Embryonic facial prominence (tissue), 1 donor: ENCODE data around the gene SPSB3.

Source experiments
- DNase-seq: peaks from one replicate; pipeline ENCODE4 v3.0.0-alpha.2; 2016; ENCODE audit errors: extremely low spot score

SPSB3 gene

DNA sequence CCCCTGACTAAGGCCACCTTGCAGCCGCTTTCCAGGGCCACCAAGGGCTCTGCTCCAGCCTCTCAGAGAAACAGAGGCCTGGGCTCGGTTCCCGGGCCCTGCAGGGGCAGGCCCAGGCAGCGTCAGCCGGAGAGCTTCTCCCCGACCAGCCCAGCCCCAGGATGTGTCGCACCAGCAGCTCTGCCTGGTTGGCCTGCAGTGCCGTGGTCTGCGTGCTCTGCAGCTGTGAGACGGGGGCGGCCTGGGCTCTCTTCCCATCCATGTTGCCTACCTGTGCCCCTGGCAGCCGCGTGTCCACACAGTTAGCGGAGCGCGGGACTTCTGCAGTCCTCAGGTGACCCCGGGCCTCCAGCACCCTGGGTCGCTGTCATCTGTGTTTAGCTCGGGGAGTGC is 6.3 kb upstream of the SPSB3 start:
- DNase-seq: no peak

DNA sequence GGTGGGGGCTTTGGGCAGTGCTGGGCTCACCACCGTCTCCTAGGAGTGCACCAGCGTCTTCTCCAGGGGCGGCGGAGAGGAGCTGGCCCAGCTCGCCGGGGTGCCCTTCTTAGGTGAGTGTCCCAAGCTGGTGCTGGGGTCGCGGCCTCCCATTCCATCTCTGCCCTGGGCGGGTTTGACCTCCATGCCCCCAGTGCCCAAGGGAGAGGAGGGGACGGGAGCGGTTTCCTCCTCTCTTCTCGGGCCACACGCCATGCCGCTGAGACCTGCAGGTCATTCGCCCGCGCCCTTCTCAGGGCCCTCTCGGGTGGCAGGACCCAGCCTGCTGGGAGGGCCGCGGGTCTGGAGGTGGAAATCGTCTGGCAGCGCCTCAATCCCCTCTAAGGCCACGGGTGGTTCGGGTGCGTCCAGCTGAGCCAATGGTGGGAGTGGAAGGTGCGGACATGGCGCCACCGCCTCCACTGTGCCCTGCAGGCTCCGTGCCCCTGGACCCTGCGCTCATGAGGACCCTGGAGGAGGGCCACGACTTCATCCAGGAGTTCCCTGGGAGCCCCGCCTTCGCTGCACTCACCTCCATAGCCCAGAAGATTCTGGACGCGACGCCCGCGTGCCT is 5.8 kb upstream of the SPSB3 start:
- no peak for DNase-seq

DNA sequence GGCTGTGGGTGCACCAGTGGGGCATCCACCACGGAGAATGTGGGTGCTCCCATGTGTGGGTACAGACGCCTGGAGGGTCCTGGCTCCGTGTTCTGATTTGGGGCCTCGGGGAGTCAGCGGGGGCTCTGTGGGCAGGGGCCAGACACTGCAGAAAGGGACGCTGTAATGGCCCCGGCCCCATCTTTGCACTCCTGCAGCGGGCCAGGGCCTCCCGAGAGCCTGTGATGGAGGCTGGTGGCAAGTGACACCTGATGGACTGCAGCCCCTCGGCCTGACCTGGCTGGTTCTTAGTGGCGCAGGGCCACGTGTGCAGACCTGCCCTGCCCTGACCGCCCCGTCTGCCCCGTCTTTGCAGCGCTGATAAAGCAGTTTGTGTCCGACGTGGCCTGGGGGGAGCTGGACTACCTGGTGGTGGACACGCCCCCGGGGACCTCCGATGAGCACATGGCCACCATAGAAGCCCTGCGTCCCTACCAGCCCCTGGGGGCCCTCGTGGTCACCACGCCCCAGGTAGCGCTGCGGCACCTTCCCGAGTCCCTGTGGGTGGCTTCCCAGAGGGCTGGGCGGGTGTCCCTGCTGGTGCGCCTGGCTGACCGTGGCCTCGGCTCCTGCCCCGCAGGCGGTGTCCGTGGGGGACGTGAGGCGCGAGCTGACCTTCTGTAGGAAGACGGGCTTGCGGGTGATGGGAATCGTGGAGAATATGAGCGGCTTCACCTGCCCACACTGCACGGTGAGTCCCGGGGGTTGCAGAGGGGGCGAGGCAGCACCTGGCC is 5.1 kb upstream of the SPSB3 start:
- DNase-seq: no peak

DNA sequence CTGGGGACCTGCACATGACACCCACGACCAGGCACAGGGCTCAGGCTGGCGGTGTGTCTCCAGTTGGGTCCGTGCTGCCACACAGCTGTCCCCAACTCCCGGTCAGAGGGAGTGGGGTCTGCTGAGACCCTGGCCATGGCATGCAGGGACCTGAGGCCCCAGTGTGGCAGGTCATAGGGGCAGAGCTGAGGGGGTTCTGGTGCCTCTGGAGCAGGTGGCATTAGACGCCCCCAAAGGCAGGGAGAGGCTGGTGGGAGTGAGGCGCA is 4.6 kb upstream of the SPSB3 start:
- DNase-seq: no peak

DNA sequence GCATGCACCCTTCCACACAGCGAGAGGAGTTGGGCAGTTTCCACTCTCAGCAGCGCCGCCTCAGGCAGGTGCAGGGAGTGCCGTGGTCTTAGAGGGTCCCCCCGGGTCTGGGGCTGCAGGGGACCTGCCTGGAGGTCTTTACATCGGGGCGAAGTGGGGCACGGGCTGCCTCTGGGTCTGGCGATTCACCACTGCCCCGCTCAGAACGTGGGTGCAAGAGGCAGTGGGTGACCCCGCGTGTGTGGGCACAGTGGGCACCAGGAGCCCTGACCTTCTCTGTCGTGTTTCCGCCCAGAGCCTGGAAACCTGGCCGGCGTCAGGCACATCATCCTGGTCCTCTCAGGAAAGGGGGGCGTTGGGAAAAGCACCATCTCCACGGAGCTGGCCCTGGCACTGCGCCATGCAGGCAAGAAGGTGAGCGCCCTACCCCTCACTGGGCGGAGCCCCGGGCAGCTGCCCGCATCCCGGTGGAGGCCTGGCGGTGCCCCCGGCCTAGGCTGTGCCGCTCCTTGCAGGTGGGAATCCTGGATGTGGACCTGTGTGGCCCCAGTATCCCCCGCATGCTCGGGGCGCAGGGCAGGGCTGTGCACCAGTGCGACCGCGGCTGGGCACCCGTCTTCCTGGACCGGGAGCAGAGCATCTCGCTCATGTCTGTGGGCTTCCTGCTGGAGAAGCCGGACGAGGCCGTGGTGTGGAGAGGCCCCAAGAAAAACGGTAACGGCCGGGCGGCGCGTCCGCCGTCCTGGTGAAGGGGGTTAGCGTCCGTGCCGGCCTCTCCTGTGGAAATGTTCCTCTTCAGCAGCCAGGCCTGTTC is 4.1 kb upstream of the SPSB3 start:
- DNase-seq: no peak

GRCh38 chr16:1785846-1786170 is 3.4 kb upstream of the SPSB3 start:
- no peak for DNase-seq

DNA sequence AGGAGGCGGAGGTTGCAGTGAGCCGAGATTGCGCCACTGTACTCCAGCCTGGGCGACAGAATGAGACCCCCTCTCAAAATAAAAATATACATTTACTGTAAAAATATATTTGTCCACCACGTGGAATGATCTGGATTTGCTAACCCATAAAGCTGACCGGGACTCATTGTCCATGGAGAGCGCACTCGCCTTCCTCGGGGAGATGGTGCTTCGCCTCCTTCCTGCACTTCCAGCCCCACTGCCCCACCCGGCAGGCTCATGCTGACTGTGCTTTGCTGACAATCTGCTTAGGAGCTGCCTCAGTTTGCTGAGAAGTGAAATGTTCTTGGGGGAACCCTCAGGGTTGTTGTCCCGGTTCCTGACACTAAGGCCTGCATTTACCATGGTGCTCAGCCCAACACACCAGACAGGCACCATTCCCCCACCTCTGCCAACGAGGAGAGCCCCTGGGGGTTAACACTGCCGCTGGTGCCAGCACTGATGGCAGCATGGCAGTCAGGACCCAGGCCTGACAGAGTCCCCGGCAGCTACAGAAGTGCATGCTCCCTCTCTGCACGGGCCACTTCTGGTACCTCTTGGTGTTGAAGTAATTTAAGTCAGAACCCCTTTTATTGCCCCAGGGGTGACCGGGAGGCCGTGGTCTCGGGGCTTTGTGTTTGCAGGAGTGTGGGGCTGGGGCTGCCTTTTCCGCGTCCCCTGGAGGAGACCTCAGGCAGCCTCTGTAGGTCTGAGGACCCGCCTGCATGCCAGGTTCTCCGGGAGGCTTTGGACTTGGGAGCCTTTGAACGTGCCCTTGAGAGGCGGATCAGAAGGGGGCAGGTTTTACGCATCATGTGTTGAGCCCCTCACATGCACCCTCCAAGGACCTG is 2.8 kb upstream of the SPSB3 start:
- DNase-seq: no peak

GRCh38 chr16:1781758-1782407 is 488 bp downstream of the SPSB3 start:
- no peak for DNase-seq

GRCh38 chr16:1781254-1781653 is 1.1 kb downstream of the SPSB3 start:
- DNase-seq: no peak

DNA sequence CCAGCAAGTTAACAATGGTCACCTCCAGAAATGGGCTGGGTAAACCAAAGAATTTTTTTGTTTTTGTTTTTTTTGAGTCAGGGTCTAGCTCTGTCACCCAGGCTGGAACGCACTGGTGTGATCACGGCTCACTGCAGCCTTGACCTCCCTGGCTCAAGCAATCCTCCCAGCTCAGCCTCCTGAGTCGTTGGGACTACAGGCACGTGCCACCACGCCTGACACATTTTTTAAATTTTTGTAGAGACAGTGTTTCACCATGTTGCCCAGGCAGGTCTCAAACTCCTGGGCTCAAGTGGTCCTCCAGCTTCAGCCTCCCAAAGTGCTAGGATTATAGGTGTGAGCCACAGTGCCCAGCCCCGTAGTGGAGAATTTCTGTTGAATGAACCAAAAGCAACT is 1.7 kb downstream of the SPSB3 start:
- DNase-seq: no peak

- no peak for DNase-seq
These were observed 2.4 kb downstream of the SPSB3 start for GRCh38 chr16:1779741-1780676.

GRCh38 chr16:1779234-1779701 is 3.1 kb downstream of the SPSB3 start:
- DNase-seq: no peak

- DNase-seq: no peak
These were observed 3.9 kb downstream of the SPSB3 start for GRCh38 chr16:1778200-1779179.

DNA sequence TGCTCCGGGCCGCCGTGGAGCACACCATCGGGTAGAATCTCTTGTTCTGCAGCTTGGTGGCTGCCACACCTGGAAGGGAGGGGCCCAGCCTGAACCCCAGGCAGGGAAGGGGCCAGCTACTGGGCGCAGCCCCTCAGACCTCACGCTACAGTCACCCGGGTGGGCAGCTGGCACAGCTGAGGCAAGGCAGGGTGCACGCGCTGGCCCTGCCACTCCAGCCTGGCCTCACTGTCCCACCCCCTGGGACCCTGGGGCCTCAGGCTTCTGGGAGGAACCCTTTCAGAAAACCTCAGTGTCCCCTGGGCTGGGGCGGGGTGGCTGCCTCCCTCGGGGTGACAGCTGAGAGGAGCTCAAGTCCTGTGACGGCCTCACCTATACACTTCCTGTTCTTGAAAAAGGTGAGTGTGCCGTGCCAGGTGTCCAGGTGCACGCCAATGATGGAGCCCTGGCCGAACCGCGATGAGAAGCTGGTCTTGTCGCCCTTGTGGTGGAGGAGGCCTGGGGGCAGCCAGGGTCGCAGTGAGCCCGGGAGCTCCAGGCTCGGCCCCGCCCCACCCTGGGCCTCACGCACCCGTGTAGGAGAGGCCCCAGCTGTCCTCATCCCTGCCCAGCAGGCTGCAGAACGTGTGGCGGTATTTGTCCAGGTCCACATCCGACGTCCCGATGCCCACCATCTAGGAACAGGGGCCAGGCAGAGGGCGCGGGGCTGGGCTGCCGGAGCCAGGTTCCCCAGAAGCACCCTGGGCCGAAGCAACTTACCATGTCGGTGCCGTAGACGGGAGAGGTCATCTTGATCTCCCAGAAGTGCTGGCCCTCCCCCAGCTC is 4.8 kb downstream of the SPSB3 start:
- no peak for DNase-seq

GRCh38 chr16:1776991-1777374 is 5.4 kb downstream of the SPSB3 start:
- DNase-seq: no peak

- DNase-seq: no peak
These were observed 5.8 kb downstream of the SPSB3 start for GRCh38 chr16:1776672-1776955.

GRCh38 chr16:1775846-1776671 is 6.3 kb downstream of the SPSB3 start:
- DNase-seq: no peak
